Loucy (cell line): ENCODE data around the gene ADD2.

ENCODE experiments used
- H2AFZ ChIP-seq: fragments of 200-600 bp; sonication (generic); 2 replicates; pipeline ENCODE4 v1.6.0; 2016; ENCODE audit warnings: antibody characterized with exemption, mild to moderate bottlenecking, low read length, moderate library complexity
- H3F3A ChIP-seq: fragments of 200-600 bp; 2 replicates; pipeline ENCODE4 v1.6.0; 2016; ENCODE audit warnings: antibody characterized with exemption, low read depth, mild to moderate bottlenecking
- H3K27me3 ChIP-seq: fragments of 200-600 bp; sonication (generic); 2 replicates; pipeline ENCODE4 v1.6.1; 2014; ENCODE audit warnings: low read length, mild to moderate bottlenecking; ENCODE audit not compliant: insufficient read depth, poor library complexity, severe bottlenecking
- H3K36me3 ChIP-seq: fragments of 200-600 bp; sonication (generic); 2 replicates; pipeline ENCODE4 v1.6.1; 2016; ENCODE audit warnings: low read length; ENCODE audit not compliant: insufficient read depth
- H3K4me1 ChIP-seq: fragments of 200-600 bp; sonication (generic); 2 replicates; pipeline ENCODE4 v1.5.1; 2014; ENCODE audit warnings: low read length, mild to moderate bottlenecking; ENCODE audit not compliant: insufficient read depth, poor library complexity, severe bottlenecking
- H3K4me2 ChIP-seq: fragments of 200-600 bp; sonication (generic); 2 replicates; pipeline ENCODE4 v1.6.0; 2014; ENCODE audit warnings: antibody characterized with exemption, low read length, low read depth, mild to moderate bottlenecking; ENCODE audit not compliant: poor library complexity, severe bottlenecking
- H3K4me3 ChIP-seq: fragments of 200-600 bp; sonication (generic); 2 replicates; pipeline ENCODE4 v1.5.1; 2014; ENCODE audit warnings: low read length, mild to moderate bottlenecking, mixed read lengths; ENCODE audit not compliant: poor library complexity, severe bottlenecking
- H3K79me2 ChIP-seq: fragments of 200-600 bp; sonication (generic); 2 replicates; pipeline ENCODE4 v1.6.1; 2014; ENCODE audit warnings: low read length; ENCODE audit not compliant: insufficient read depth
- H3K9ac ChIP-seq: fragments of 200-600 bp; sonication (generic); 2 replicates; pipeline ENCODE4 v1.6.0; 2014; ENCODE audit warnings: mild to moderate bottlenecking, low read depth, low read length, moderate library complexity; ENCODE audit not compliant: poor library complexity, severe bottlenecking
- H3K9me2 ChIP-seq: fragments of 200-600 bp; sonication (generic); replicated peaks from 2 replicates; pipeline ENCODE4 v1.6.1; 2016; ENCODE audit warnings: low read depth, low read length, mixed read lengths
- H3K9me3 ChIP-seq: fragments of 200-600 bp; sonication (generic); 2 replicates; pipeline ENCODE4 v1.6.1; 2014; ENCODE audit warnings: mild to moderate bottlenecking, antibody characterized with exemption, low read length, low read depth; ENCODE audit not compliant: insufficient read depth
- H4K20me1 ChIP-seq: fragments of 200-600 bp; sonication (generic); 2 replicates; pipeline ENCODE4 v1.6.0; 2014; ENCODE audit warnings: antibody characterized with exemption, low read length, mild to moderate bottlenecking; ENCODE audit not compliant: insufficient read depth, poor library complexity, severe bottlenecking
- EZH2phosphoT487 ChIP-seq: fragments of 200-600 bp; IDR thresholded peaks from 2 replicates; pipeline ENCODE4 v1.6.1; 2018; ENCODE audit warnings: antibody characterized with exemption, mild to moderate bottlenecking, moderate library complexity, borderline replicate concordance
- TF ChIP-seq, protein P1 (sequence below): fragments of 200-600 bp; sonication (generic); conservative IDR thresholded peaks from 2 replicates; pipeline ENCODE4 v1.5.1; 2014; ENCODE audit warnings: mild to moderate bottlenecking, antibody characterized with exemption, low read length

Gene ADD2

GRCh38 chr2:70641263-70641784, 126.7 kb downstream of the ADD2 start:
- H3K4me1 ChIP-seq: peaks cover 16% of the 10 kb centered on the region
- H2AFZ ChIP-seq: no peak overlapping the region
- no peak overlapping the region for H3K4me3 ChIP-seq
- TF ChIP-seq, protein P1, sequence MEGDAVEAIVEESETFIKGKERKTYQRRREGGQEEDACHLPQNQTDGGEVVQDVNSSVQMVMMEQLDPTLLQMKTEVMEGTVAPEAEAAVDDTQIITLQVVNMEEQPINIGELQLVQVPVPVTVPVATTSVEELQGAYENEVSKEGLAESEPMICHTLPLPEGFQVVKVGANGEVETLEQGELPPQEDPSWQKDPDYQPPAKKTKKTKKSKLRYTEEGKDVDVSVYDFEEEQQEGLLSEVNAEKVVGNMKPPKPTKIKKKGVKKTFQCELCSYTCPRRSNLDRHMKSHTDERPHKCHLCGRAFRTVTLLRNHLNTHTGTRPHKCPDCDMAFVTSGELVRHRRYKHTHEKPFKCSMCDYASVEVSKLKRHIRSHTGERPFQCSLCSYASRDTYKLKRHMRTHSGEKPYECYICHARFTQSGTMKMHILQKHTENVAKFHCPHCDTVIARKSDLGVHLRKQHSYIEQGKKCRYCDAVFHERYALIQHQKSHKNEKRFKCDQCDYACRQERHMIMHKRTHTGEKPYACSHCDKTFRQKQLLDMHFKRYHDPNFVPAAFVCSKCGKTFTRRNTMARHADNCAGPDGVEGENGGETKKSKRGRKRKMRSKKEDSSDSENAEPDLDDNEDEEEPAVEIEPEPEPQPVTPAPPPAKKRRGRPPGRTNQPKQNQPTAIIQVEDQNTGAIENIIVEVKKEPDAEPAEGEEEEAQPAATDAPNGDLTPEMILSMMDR: no peak
- TF ChIP-seq EZH2phosphoT487: no peak
- H3K9me2 ChIP-seq: no peaks in the 10 kb centered on the region
- no peaks in the 10 kb centered on the region for H3F3A ChIP-seq
- H4K20me1 ChIP-seq: no peaks in the 10 kb centered on the region
- H3K4me2 ChIP-seq: no peak overlapping the region
- H3K9me3 ChIP-seq: no peaks in the 10 kb centered on the region
- H3K27me3 ChIP-seq: no peaks in the 10 kb centered on the region
- no peak overlapping the region for H3K9ac ChIP-seq
- H3K36me3 ChIP-seq: no peaks in the 10 kb centered on the region
- H3K79me2 ChIP-seq: no peaks in the 10 kb centered on the region

GRCh38 chr2:70639841-70640436, 128.1 kb downstream of the ADD2 start:
- peaks cover 16% of the 10 kb centered on the region for H3K4me1 ChIP-seq
- H4K20me1 ChIP-seq: no peaks in the 10 kb centered on the region
- H3K9me3 ChIP-seq: no peaks in the 10 kb centered on the region
- H3K36me3 ChIP-seq: no peaks in the 10 kb centered on the region
- no peak for TF ChIP-seq EZH2phosphoT487
- TF ChIP-seq, protein P1: no peak
- peak overlapping the region; percentile 58 for H2AFZ ChIP-seq
- H3K9me2 ChIP-seq: no peaks in the 10 kb centered on the region
- H3K9ac ChIP-seq: no peak overlapping the region
- no peaks in the 10 kb centered on the region for H3K79me2 ChIP-seq
- H3K4me2 ChIP-seq: no peak overlapping the region
- no peak overlapping the region for H3K4me3 ChIP-seq
- no peaks in the 10 kb centered on the region for H3F3A ChIP-seq
- no peaks in the 10 kb centered on the region for H3K27me3 ChIP-seq

DNA sequence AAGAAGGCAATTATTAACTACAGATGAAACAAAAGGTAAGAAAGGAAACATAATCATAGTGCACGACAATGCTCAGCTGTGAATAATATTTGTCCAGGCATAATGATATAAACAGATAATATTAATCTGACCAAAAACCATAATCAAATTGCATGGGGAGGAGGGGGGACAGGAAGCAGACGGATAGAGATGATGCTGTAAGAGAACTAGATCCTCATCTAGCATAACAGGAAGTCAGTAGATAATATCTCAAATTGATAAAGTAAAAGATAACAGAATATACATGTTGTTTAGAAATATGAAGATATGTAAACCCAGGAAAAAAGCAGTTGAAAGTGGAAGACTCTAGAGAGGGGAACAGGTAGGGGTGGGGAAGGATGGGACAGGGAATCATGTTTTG, 129.4 kb downstream of the ADD2 start:
- Histone ChIP-seq H3K36me3 (no peaks in the 10 kb centered on the region), H3K9me2 (no peaks in the 10 kb centered on the region), H3K9me3 (0 out of 2 replicates have a peak, but pooled peaks cover 3% of the 10 kb centered on the region), H4K20me1 (no peaks in the 10 kb centered on the region), H3K4me3 (no peak overlapping the region), H3K9ac (no peak overlapping the region), H3K79me2 (no peaks in the 10 kb centered on the region), H3K4me2 (no peak overlapping the region), H3K27me3 (no peaks in the 10 kb centered on the region), H3F3A (no peaks in the 10 kb centered on the region), H3K4me1 (peaks cover 16% of the 10 kb centered on the region), H2AFZ (no peak overlapping the region)
- TF ChIP-seq, protein P1: no peak
- TF ChIP-seq EZH2phosphoT487: no peak
